Heart right ventricle (tissue), 16 donors: ENCODE data around the gene CFAP299. TPM values are rescaled to one million over a fixed set of nuclear protein-coding genes. Genes with fewer than 3 reads are reported as not detected.

Experiments
- ATAC-seq, 8 donors: fragments of 200-7000 bp; cut with Tn5 transposase; one replicate each; pipeline ENCODE4 v1.9.1; 2020; ENCODE audit warnings: mild to moderate bottlenecking in 8 of 8, moderate library complexity in 8 of 8, moderate number of reproducible peaks in 1 of 8
- DNase-seq, 2 donors: peaks; one replicate each; pipeline ENCODE4 v3.0.0-alpha.2; 2020
- H3K27ac ChIP-seq, 10 donors: fragments of 200-600 bp; sonication (generic) in 2 of 10; one replicate each; pipeline versions ENCODE4 v1.5.0 to v1.8.0; 2020 to 2022; ENCODE audit warnings: mild to moderate bottlenecking in 3 of 10
- H3K27me3 ChIP-seq, 7 donors: fragments of 200-600 bp; one replicate each; pipeline ENCODE4 v1.8.0; 2021 to 2022; ENCODE audit warnings: mild to moderate bottlenecking in 2 of 7
- H3K36me3 ChIP-seq, 9 donors: fragments of 200-600 bp; sonication (generic) in 1 of 9; one replicate each; pipeline versions ENCODE4 v1.5.0 to v1.8.0; 2020 to 2022; ENCODE audit warnings: mild to moderate bottlenecking in 2 of 9
- H3K4me1 ChIP-seq, 9 donors: fragments of 200-600 bp; sonication (generic) in 1 of 9; one replicate each; pipeline versions ENCODE4 v1.5.0 to v1.8.0; 2020 to 2022; ENCODE audit warnings: mild to moderate bottlenecking in 4 of 9
- H3K4me3 ChIP-seq, 10 donors: fragments of 200-600 bp; sonication (generic) in 2 of 10; one replicate each; pipeline versions ENCODE4 v1.5.0 to v1.8.0; 2020 to 2022; ENCODE audit warnings: mild to moderate bottlenecking in 7 of 10, moderate library complexity in 2 of 10
- H3K9me3 ChIP-seq, 11 donors: fragments of 200-600 bp in 10 of 11; sonication (generic) in 2 of 11; one replicate each; pipeline versions ENCODE4 v1.5.0 to v1.8.0; 2013 to 2022; ENCODE audit warnings: mild to moderate bottlenecking in 2 of 11, control low read depth in 1 of 11, moderate library complexity in 1 of 11
- WGBS, 2 donors: extraction: QIAGEN DNeasy Blood & Tissue Kit; methylation state at CpG; one replicate each; pipeline ENCODE4 v1.1.7; 2013; ENCODE audit warnings: inconsistent platforms in 1 of 2; 5-methylcytosine and 5-hydroxymethylcytosine counted together
- intact Hi-C, 10 donors: fragments of 100-400 bp; cut with DNase I; formaldehyde crosslinking; loops; one replicate each; pipeline versions ENCODE4 v1.11.1 to v1.14.2; 2022
- polyA plus RNA-seq, 2 donors: library from polyadenylated mRNA; stranded (reverse); fragments of 200-250 nt; gene quantifications; one replicate each; pipeline ENCODE4 v1.2.3, GENCODE V29; 2013
- total RNA-seq, 10 donors: library from RNA; stranded (reverse); fragmentation: NEBNext Ultra II Directional in 3 of 10; extraction: Animal tissue kit (Norgen Biotek cat#: 25700) in 3 of 10; gene quantifications; one replicate each; pipeline versions ENCODE4 v1.2.1 to v1.2.4, GENCODE V29; 2021 to 2023
- TF ChIP-seq, protein P1 (sequence below), 9 donors: fragments of 200-600 bp; sonication (generic) in 2 of 9; IDR thresholded peaks; one replicate each; pipeline versions ENCODE4 v1.5.0 to v1.8.0; 2021 to 2022; ENCODE audit warnings: antibody characterized with exemption in 9 of 9, mild to moderate bottlenecking in 5 of 9, moderate library complexity in 1 of 9
- donor health status: Arrhythmogenic right ventricular cardiomyopathy.
- donor health status: ischemic (EF 13 %, LVEDD 7.1; RV severe dilation, severe dysfunction).
- donor health status: healthy with polysubstance abuse.
- donor health status: DM: no; HTN: yes; CAD: no.
- donor health status: DM: no; HTN: no; CAD: no.
- donor health status: ischemic (EF 25% LVEDD 6.9; RV normal size, moderate dysfunction).
- donor health status: ischemic (EF 25% LVEDD 5.7; RV mildly dilated, moderate dysfunction).
- donor health status: healthy.
- donor health status: DM: yes; HTN: yes; CAD: no.
- donor health status: Ischemic cardiomyopathy.
- donor health status: ischemic (EF 35%, LVEDD 5.7; RV mildly dilated, moderate dysfunction).
- donor health status: nonischemic (EF 11% LVEDD 7.7; RV severe dilation, severe dysfunction).
- donor health status: DM: yes; HTN: yes; CAD: no.
- donor health status: PGD.
- donor health status: ischemic (EF 29% LVEDD 5.4; RV normal size, mild dysfunction).
- donor health status: nonischemic (EF 23%, LVEDD 6.1; RV moderate dilation, normal function).

CFAP299 gene
- total and polyA plus RNA-seq, 12 donors: 0.93 TPM; not detected in 11

DNA sequence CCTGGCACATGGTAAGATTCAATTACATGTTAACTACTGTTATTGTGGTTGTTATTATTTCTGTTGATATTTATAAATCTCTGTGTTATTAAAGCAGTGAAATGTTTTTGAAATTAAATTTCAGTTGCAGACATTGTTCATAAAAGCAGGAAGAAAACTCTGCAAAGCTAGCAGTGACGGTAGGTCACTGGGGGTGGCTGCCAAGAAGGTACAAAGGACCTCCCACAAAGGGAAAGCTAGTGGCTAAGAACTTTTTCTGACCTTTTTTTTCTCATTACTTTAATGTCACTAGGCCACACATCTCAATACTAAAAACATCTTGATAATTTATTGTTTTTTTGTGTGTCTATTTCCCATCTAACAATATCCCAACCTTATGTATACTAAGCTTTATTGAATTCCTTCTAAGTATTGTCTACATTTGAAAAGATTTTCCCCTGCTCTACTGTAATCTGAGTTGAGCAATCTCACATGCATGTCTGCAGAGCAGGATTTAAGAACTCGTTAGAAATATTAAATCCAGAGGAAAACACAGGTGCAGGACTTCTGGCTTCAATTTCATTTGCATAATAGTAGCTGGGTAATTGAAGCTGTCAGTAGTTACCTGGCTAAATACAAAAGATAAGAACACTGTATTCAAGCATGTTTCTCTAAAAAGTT, 197.3 kb downstream of the CFAP299 start:
- TF ChIP-seq, protein P1, sequence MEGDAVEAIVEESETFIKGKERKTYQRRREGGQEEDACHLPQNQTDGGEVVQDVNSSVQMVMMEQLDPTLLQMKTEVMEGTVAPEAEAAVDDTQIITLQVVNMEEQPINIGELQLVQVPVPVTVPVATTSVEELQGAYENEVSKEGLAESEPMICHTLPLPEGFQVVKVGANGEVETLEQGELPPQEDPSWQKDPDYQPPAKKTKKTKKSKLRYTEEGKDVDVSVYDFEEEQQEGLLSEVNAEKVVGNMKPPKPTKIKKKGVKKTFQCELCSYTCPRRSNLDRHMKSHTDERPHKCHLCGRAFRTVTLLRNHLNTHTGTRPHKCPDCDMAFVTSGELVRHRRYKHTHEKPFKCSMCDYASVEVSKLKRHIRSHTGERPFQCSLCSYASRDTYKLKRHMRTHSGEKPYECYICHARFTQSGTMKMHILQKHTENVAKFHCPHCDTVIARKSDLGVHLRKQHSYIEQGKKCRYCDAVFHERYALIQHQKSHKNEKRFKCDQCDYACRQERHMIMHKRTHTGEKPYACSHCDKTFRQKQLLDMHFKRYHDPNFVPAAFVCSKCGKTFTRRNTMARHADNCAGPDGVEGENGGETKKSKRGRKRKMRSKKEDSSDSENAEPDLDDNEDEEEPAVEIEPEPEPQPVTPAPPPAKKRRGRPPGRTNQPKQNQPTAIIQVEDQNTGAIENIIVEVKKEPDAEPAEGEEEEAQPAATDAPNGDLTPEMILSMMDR (IDR thresholded peaks at IDR 0.05): no peak
- intact Hi-C loops: no loop called here
- Histone ChIP-seq H3K9me3 (no peaks in the 10 kb centered on the region), H3K4me3 (no peak overlapping the region), H3K36me3 (no peaks in the 10 kb centered on the region), H3K4me1 (no peaks in the 10 kb centered on the region), H3K27me3 (no peaks in the 10 kb centered on the region), H3K27ac (no peak overlapping the region)
- WGBS, 2 donors: 39% methylated on average over 2 of the region's 2 CpGs
- no peak for DNase-seq
- ATAC-seq: no peak

DNA sequence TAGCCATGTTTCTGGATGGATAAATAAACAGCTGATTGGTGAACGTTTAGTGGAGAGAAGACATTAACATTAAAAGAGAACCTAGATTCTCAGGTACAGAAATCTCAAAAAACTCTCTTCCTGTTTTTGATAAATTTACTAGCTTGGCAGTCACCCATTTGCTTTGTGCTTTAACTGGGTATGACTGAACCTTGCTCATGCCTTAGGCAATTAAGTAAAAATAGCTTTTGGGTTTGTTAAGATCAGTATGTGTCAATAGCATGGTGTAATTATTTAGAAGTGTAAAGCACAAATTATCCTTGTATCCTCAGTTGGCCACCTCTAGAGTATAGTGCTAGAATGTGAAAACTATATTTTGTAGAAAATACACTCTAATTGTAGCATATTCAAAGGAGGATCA, 200.0 kb downstream of the CFAP299 start:
- TF ChIP-seq, protein P1 (IDR thresholded peaks at IDR 0.05): no peak
- no peak for DNase-seq
- intact Hi-C loops: no loop called here
- Histone ChIP-seq H3K9me3 (no peaks in the 10 kb centered on the region), H3K4me3 (no peak overlapping the region), H3K27me3 (no peaks in the 10 kb centered on the region), H3K4me1 (no peaks in the 10 kb centered on the region), H3K27ac (no peak overlapping the region), H3K36me3 (no peaks in the 10 kb centered on the region)
- ATAC-seq: no peak
- 50 to 61% methylated on average over 1 of the region's 1 CpG for WGBS, 2 donors

DNA sequence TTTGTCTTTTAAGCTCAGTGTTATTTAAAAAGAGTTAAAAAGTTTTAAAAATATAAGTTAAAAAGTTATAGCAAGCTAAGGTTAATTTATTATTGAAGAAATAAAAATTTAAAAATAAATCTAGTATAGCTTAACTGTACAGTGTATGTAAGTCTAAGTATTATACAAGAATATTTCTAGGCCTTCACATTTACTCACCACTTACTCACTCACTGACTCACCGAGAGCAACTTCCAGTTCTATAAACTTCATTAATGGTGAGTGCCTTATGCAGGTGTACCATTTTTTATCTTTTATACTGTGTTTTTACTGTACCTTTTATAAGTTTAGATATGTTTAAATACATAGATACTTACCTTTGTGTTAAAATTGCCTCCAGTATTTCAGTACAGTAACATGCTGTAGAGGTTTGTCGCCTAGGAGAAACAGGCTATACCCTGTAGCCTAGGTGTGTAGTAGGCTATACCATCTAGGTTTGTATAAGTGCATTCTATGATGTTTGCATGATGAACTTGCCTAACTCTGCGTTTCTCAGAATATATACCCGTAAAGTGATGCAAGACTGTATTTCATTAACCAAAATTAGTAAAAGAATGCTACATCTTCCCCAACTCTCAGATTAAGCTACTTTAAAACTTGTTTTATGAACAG, 202.9 kb downstream of the CFAP299 start:
- intact Hi-C loops: no loop called here
- ATAC-seq (no peak), DNase-seq (no peak)
- WGBS, 2 donors: 90 to 95% methylated on average over 4 of the region's 4 CpGs
- TF ChIP-seq, protein P1 (IDR thresholded peaks at IDR 0.05): no peak
- Histone ChIP-seq H3K4me3 (no peak overlapping the region), H3K4me1 (no peaks in the 10 kb centered on the region), H3K27me3 (no peaks in the 10 kb centered on the region), H3K36me3 (no peaks in the 10 kb centered on the region), H3K9me3 (no peaks in the 10 kb centered on the region), H3K27ac (no peak overlapping the region)

DNA sequence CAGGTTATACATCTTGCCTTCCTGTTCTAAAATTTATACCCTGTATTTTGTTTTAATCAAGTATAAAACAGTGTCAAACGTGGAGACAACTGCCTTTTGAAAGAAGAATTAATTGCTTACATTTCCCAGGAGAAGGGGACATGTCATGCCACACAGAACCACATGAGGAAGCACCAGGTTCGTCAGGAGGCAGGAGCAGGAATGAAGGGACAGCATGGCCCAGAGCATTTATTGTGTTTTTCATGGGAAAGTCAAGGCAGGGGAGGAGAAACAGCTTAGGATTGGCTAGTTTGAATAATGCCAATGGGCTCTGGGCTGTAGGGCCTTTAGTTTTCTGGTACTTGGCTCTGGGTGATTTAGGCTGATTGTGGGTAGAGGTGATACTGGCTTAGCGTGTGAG, 203.7 kb downstream of the CFAP299 start:
- no peaks in the 10 kb centered on the region for H3K27me3 ChIP-seq
- H3K4me1 ChIP-seq: no peaks in the 10 kb centered on the region
- no peak overlapping the region for H3K4me3 ChIP-seq
- whole genome bisulfite sequencing, 2 donors: 62 to 70% methylated on average over 3 of the region's 3 CpGs
- no peaks in the 10 kb centered on the region for H3K36me3 ChIP-seq
- no peaks in the 10 kb centered on the region for H3K9me3 ChIP-seq
- intact Hi-C loops: no loop called here
- no peak for ATAC-seq
- no peak for DNase-seq
- TF ChIP-seq, protein P1 (IDR thresholded peaks at IDR 0.05): no peak
- no peak overlapping the region for H3K27ac ChIP-seq
